Choroid plexus epithelial cell (primary cell): ENCODE data around the gene FNDC5.

ENCODE experiments used
- DNase-seq: peaks from one replicate; pipeline ENCODE4 v3.0.0-alpha.2; 2010; ENCODE audit warnings: low read depth
- H3K4me3 ChIP-seq: 2 replicates; pipeline ENCODE4 v1.5.1; 2011; ENCODE audit warnings: low read depth, mild to moderate bottlenecking, control low read depth, low read length, moderate library complexity
- CTCF ChIP-seq: conservative IDR thresholded peaks from 2 replicates; pipeline ENCODE4 v1.5.1; 2011; ENCODE audit warnings: low read depth, mild to moderate bottlenecking, control low read depth, inconsistent platforms, low read length, moderate library complexity

FNDC5 gene

GRCh38 chr1:32868806-32869455 lies 1.8 kb downstream of the FNDC5 start:
- no peak for DNase-seq
- H3K4me3 ChIP-seq, result no peak overlapping the region
- no peak for TF ChIP-seq CTCF

GRCh38 chr1:32868085-32868484 lies 2.6 kb downstream of the FNDC5 start:
- no peak overlapping the region for H3K4me3 ChIP-seq
- no peak for TF ChIP-seq CTCF
- DNase-seq, result no peak

DNA sequence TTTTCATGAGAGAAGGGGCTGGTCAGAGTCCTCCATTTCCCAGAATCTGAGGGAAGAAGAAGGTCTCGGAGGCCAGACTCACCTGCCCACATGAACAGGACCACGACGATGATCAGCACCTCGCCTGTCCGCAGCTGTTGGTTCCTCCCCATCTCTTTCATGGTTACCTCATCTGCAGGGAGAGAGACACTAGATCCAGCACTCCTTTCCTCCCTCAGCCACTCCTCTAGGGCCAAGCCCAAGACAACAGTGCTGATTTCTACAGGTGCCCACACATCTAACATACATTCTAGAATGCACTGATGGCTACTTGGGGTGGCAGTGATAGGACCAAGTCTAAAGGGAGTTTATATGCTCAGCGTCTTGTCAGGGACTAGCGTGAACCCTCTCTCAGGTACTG lies 3.0 kb downstream of the FNDC5 start:
- H3K4me3 ChIP-seq, result no peak overlapping the region
- DNase-seq, result no peak
- no peak for TF ChIP-seq CTCF

DNA sequence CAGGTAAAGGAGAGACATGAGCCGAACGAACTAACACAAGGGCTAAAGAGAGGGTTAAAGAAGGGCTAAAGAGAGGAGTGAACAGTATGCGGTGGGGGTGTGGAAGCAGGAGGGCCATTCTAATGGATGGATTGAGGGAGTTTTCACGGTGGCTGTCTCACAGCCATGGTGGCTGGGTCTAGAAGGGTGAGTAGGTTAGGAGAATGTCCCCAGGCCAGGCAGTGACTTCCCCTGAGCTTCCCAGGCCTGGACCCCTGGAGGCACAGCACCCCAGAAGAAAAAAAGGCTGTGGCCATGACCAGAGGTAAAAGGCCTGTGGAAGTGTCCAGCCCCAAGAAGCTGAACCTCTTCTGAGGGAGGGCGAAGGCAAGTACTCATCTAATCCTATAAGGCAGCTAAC lies 3.6 kb downstream of the FNDC5 start:
- TF ChIP-seq CTCF, result no peak
- no peak for DNase-seq
- no peak overlapping the region for H3K4me3 ChIP-seq

DNA sequence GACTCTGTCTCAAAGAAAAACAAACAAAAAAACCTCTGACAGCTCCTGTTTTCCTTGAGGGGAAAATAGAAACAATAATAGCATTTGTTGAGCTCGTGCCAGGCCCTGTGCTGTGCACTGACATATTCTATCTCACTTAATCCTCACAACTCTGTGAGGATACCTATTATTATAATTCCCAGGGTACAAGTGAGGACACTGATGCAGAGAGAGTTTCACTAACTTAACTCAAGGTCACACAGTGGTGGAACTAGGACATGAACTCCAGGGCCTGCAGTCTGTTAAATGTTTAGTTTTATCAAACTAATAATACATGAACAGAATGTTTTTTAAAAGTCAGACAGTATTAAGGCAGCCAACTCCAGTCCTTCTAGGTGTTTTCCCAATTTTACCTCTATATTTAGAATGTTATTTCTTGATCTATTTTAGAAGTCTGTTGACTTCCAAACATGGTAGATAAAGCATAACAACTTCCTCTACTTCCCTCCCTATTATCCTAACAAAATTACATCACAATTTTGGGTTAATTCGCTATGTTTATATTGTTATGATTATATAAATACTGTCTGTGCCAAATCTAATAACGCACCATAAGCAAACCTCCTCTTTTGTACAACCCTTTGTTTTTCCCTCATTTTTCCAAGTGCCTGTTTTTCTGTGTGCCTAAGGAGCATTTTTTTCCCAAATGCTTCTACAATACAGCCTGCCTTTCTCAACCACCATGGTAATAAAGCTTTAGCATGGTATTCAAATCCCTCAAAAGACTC lies 4.9 kb downstream of the FNDC5 start:
- DNase-seq, result no peak
- H3K4me3 ChIP-seq, result no peak overlapping the region
- no peak for TF ChIP-seq CTCF

- no peak for DNase-seq
- H3K4me3 ChIP-seq, result no peak overlapping the region
- no peak for TF ChIP-seq CTCF
These were observed 6.2 kb downstream of the FNDC5 start for GRCh38 chr1:32864375-32865019.
